Ovary (tissue), 9 donors: ENCODE results near the gene FAM110A. TPM values are rescaled to one million over a fixed set of nuclear protein-coding genes. Genes with fewer than 3 reads are reported as not detected.

Source experiments
- DNase-seq, 5 donors: peaks; one replicate each; pipeline ENCODE4 v3.0.0-alpha.2; 2019 to 2020
- H3K27ac ChIP-seq, 2 donors: fragments of 200-600 bp; one replicate each; pipeline versions ENCODE4 v1.5.1 to v1.8.0; 2019 to 2022
- H3K27me3 ChIP-seq: fragments of 200-600 bp; one replicate; pipeline ENCODE4 v1.8.0; 2022
- H3K36me3 ChIP-seq: fragments of 200-600 bp; sonication (generic); one replicate; pipeline ENCODE4 v1.5.1; 2019
- H3K4me1 ChIP-seq: one replicate; pipeline ENCODE4 v1.8.1; 2013; ENCODE audit warnings: mild to moderate bottlenecking, moderate library complexity; ENCODE audit not compliant: insufficient read depth
- H3K4me3 ChIP-seq: fragments of 200-600 bp; sonication (generic); one replicate; pipeline ENCODE4 v1.5.1; 2017
- H3K9me3 ChIP-seq, 2 donors: fragments of 200-600 bp in 1 of 2; sonication (generic) in 1 of 2; one replicate each; pipeline versions ENCODE4 v1.5.1 to v1.8.1; 2013 to 2019; ENCODE audit warnings: mild to moderate bottlenecking in 1 of 2, moderate library complexity in 1 of 2
- EP300 ChIP-seq: sonication (generic); formaldehyde crosslinking; IDR thresholded peaks from one replicate; pipeline ENCODE4 v1.6.1; 2017; ENCODE audit warnings: antibody characterized with exemption
- POLR2A ChIP-seq: fragments of 450-650 bp; IDR thresholded peaks from one replicate; pipeline ENCODE4 v1.6.1; 2017; ENCODE audit warnings: antibody characterized with exemption, mild to moderate bottlenecking, moderate library complexity
- WGBS, 3 donors: extraction: QIAGEN DNeasy Blood & Tissue Kit in 1 of 3; methylation state at CpG; one replicate each; pipeline versions ENCODE4 v1.1.5 to v1.1.7; 2013 to 2017; 5-methylcytosine and 5-hydroxymethylcytosine counted together
- intact Hi-C, 4 donors: fragments of 100-400 bp; cut with DNase I; formaldehyde crosslinking; loops; one replicate each; pipeline versions ENCODE4 v1.11.0 to v1.15.1; 2022 to 2023
- polyA plus RNA-seq, 2 donors: library from polyadenylated mRNA; stranded (reverse); fragments of 200-250 nt in 1 of 2; fragments of 350-450 nt in 1 of 2; fragmentation: Illumina TruSeq in 1 of 2; extraction: RNeasy Lipid Tissue Mini Kit (QIAGEN cat#74804) in 1 of 2; gene quantifications; one replicate each; pipeline ENCODE4 v1.2.3, GENCODE V29; 2013 to 2014
- total RNA-seq, 7 donors: library from RNA; depleted of rRNA in 2 of 7; stranded (reverse); fragments of >200 nt in 2 of 7; fragmentation: NEBNext Ultra II Directional in 3 of 7; extraction: Animal tissue kit (Norgen Biotek cat#: 25700) in 3 of 7; gene quantifications; one replicate each; pipeline versions ENCODE4 v1.1.0 to v1.2.4, GENCODE V29; 2016 to 2023
- TF ChIP-seq, protein P1 (sequence below), 3 donors: fragments of 450-650 bp in 2 of 3; fragments of 200-600 bp in 1 of 3; IDR thresholded peaks; one replicate each; pipeline versions ENCODE4 v1.5.1 to v1.8.0; 2016 to 2022; ENCODE audit warnings: antibody characterized with exemption in 3 of 3, mild to moderate bottlenecking in 1 of 3
- donor health status: DM: no; HTN: no; CAD: no; lungs with moderate emphysema.
- donor health status: DM: no; HTN: no; CAD: no.
- donor health status: Bipolar disorder and iron deficiency.
- donor health status: DM: yes; HTN: yes; CAD: no.
- donor health status: DM: no; HTN: no; CAD: no.
- donor health status: DM: yes; HTN: yes; CAD: no.

Gene FAM110A
- total and polyA plus RNA-seq, 9 donors: 2.1 to 6.6 (median 2.9) TPM

DNA sequence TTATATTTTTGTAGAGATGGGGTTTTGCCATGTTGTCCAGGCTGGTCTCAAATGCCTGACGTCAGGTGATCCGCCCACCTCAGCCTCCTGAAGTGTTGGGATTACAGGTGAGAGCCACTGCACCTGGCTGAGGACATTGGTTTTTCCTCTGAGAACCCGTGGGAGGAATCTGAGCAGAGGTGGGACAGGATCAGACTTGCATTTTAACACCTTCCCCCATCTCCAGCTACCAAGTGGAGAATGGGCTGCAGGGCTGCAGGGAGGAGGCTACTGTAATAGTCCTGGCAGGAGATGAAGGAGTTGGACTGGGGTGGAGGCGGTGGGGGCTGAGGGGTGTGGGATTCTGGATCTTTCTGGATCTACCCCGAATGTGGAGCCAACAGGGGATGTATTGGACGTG, 24.5 kb downstream of the FAM110A start:
- Histone ChIP-seq H3K9me3 (no peaks in the 10 kb centered on the region), H3K27ac (no peak overlapping the region), H3K4me3 (no peak overlapping the region), H3K36me3 (no peaks in the 10 kb centered on the region), H3K4me1 (no peaks in the 10 kb centered on the region), H3K27me3 (no peaks in the 10 kb centered on the region)
- no peak for DNase-seq
- 81 to 85% (median 84%) methylated on average over 6 of the region's 6 CpGs for WGBS, 3 donors
- TF ChIP-seq, protein P1, sequence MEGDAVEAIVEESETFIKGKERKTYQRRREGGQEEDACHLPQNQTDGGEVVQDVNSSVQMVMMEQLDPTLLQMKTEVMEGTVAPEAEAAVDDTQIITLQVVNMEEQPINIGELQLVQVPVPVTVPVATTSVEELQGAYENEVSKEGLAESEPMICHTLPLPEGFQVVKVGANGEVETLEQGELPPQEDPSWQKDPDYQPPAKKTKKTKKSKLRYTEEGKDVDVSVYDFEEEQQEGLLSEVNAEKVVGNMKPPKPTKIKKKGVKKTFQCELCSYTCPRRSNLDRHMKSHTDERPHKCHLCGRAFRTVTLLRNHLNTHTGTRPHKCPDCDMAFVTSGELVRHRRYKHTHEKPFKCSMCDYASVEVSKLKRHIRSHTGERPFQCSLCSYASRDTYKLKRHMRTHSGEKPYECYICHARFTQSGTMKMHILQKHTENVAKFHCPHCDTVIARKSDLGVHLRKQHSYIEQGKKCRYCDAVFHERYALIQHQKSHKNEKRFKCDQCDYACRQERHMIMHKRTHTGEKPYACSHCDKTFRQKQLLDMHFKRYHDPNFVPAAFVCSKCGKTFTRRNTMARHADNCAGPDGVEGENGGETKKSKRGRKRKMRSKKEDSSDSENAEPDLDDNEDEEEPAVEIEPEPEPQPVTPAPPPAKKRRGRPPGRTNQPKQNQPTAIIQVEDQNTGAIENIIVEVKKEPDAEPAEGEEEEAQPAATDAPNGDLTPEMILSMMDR (IDR thresholded peaks at IDR 0.05): no peak
- TF ChIP-seq EP300 (no peak), POLR2A (no peak)
- intact Hi-C loops: no loop called here

GRCh38 chr20:859751-860231, 26.3 kb downstream of the FAM110A start:
- 44 to 53% (median 50%) methylated on average over 3 of the region's 3 CpGs for WGBS, 3 donors
- intact Hi-C loops: no loop called here
- H3K4me1 ChIP-seq: no peaks in the 10 kb centered on the region
- H3K9me3 ChIP-seq: no peaks in the 10 kb centered on the region
- no peak overlapping the region for H3K27ac ChIP-seq
- no peaks in the 10 kb centered on the region for H3K27me3 ChIP-seq
- DNase-seq: no peak
- TF ChIP-seq POLR2A: no peak
- no peaks in the 10 kb centered on the region for H3K36me3 ChIP-seq
- H3K4me3 ChIP-seq: no peak overlapping the region

GRCh38 chr20:860891-861290, 27.4 kb downstream of the FAM110A start:
- TF ChIP-seq, protein P1 (IDR thresholded peaks at IDR 0.05): no peak
- no peak for TF ChIP-seq POLR2A
- TF ChIP-seq EP300: no peak
- DNase-seq: no peak

DNA sequence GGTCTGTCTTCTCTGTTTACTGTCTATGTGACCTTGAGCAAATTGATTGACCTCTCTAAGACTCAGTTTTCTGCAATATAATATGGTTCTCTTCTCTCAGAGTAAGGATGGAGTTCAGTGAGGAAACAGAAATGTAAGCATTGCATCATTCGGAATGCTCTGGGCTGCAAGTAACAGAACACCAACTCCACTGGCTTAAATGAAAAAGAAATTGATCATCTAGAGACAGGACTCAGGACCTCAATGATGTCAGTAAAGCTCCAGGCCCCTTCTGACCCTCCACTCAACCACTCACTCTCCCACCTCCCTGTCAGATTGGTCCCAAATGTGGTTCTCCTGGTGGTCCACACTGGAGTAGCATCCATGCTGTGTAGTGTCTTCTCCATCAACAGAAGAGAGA, 31.9 kb downstream of the FAM110A start:
- Histone ChIP-seq H3K27me3 (no peaks in the 10 kb centered on the region), H3K9me3 (no peaks in the 10 kb centered on the region), H3K4me3 (no peak overlapping the region), H3K4me1 (no peaks in the 10 kb centered on the region), H3K36me3 (no peaks in the 10 kb centered on the region), H3K27ac (no peak overlapping the region)
- DNase-seq: no peak
- intact Hi-C loops: no loop called here
- TF ChIP-seq, protein P1 (IDR thresholded peaks at IDR 0.05): no peak
- no peak for TF ChIP-seq POLR2A
- no peak for TF ChIP-seq EP300
- 85 to 97% (median 91%) methylated on average over 1 of the region's 1 CpG for WGBS, 3 donors

More at GRCh38 chr20:860891-861290, 27.4 kb downstream of the FAM110A start:
- no peak overlapping the region for H3K4me3 ChIP-seq
- no peaks in the 10 kb centered on the region for H3K4me1 ChIP-seq
- 88 to 94% (median 90%) methylated on average over 2 of the region's 2 CpGs for WGBS, 3 donors
- no peaks in the 10 kb centered on the region for H3K9me3 ChIP-seq
- no peak overlapping the region for H3K27ac ChIP-seq
- intact Hi-C loops: no loop called here
- H3K27me3 ChIP-seq: no peaks in the 10 kb centered on the region
- H3K36me3 ChIP-seq: no peaks in the 10 kb centered on the region

DNA sequence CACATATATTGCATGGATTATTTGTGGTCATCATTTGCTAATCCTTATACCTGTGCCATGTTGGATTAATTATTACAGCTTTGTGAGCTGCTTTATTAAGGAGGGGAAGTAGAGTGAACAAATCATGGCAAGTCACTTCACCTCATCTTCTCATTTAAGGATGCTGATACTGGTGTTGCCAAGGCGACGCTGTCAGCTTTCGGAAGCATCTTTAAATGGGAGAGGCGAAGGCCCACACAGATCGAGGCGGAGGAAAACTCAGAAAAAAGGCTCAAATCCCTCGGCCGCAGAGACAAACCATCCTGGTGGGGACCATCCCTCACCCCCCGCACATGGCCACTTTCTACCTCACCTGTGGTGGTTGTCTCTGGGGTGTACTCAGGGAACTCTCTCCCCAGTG, 34.8 kb downstream of the FAM110A start:
- Histone ChIP-seq H3K4me1 (no peaks in the 10 kb centered on the region), H3K27me3 (no peaks in the 10 kb centered on the region), H3K4me3 (no peak overlapping the region), H3K9me3 (no peaks in the 10 kb centered on the region), H3K27ac (no peak overlapping the region), H3K36me3 (no peaks in the 10 kb centered on the region)
- WGBS, 3 donors: 89 to 93% (median 90%) methylated on average over 9 of the region's 9 CpGs
- DNase-seq: no peak
- intact Hi-C loops: no loop called here
- TF ChIP-seq EP300: no peak
- TF ChIP-seq, protein P1 (IDR thresholded peaks at IDR 0.05): no peak
- TF ChIP-seq POLR2A: no peak
